GM12878 (cell line): Measurements from ENCODE around the gene IL5. TPM values are rescaled to one million over a fixed set of nuclear protein-coding genes. Genes with fewer than 3 reads are reported as not detected.

Experiments
- ATAC-seq: fragments of 200-7000 bp; cut with Tn5 transposase; 3 replicates; pipeline ENCODE4 v1.9.1; 2020; ENCODE audit warnings: mild to moderate bottlenecking, moderate library complexity
- BruUV-seq: library from RNA; stranded (reverse); fragments of 400-500 nt; replicated peaks from 2 replicates; lab custom pipeline; 2021; lab: Mats Ljungman, UMichigan
- CTCF ChIA-PET: fragments of 300-600 bp; sonication (Branson Sonifier 250); formaldehyde crosslinking; extraction: SDS; loops from one replicate; lab custom pipeline; 2021; ENCODE audit warnings: inconsistent platforms; lab: Yijun Ruan, JAX
- POLR2A ChIA-PET: fragments of 350-600 bp; formaldehyde crosslinking; extraction: SDS; loops from one replicate; lab custom pipeline; 2021; ENCODE audit warnings: inconsistent platforms; lab: Charles Lee
- RAD21 ChIA-PET: fragments of 300-600 bp; sonication (Branson Sonifier 250); formaldehyde crosslinking; loops from one replicate; lab custom pipeline; 2023; ENCODE audit warnings: antibody characterized with exemption; ENCODE audit not compliant: unreplicated experiment; lab: Charles Lee
- SMC1A ChIA-PET: fragments of 300-600 bp; sonication (Branson Sonifier 250); formaldehyde crosslinking; loops from one replicate; lab custom pipeline; 2023; ENCODE audit not compliant: unreplicated experiment, uncharacterized antibody; lab: Charles Lee
- DNase-seq: peaks from one replicate; pipeline ENCODE4 v3.0.0-alpha.2; 2011; ENCODE audit warnings: low read depth, low spot score
- FAIRE-seq: peaks from 3 replicates; lab custom pipeline; 2011; peaks lifted over from hg19 to GRCh38; lab: Jason Lieb, UNC
- H2AFZ ChIP-seq: 2 replicates; pipeline ENCODE4 v1.6.0; 2011; ENCODE audit warnings: low read depth, low read length, control low read depth; ENCODE audit not compliant: control insufficient read depth
- H3K27ac ChIP-seq: 2 replicates; pipeline ENCODE4 v1.5.1; 2011; ENCODE audit warnings: control low read depth; ENCODE audit not compliant: control insufficient read depth, insufficient read depth
- H3K27me3 ChIP-seq, 2 experiments: replicated peaks in 1 of 2; 2 replicates each; pipeline versions ENCODE4 v1.6.0 to v1.6.1; 2011; ENCODE audit warnings: low read length in 1 of 2; ENCODE audit not compliant: control insufficient read depth in 2 of 2, insufficient read depth in 2 of 2
- H3K36me3 ChIP-seq, 2 experiments: 2 replicates each; pipeline ENCODE4 v1.5.1; 2011; ENCODE audit warnings: low read length in 1 of 2; ENCODE audit not compliant: control insufficient read depth in 2 of 2, insufficient read depth in 2 of 2
- H3K4me1 ChIP-seq: 2 replicates; pipeline ENCODE4 v1.6.1; 2011; ENCODE audit warnings: mild to moderate bottlenecking, low read length, moderate library complexity, mixed read lengths; ENCODE audit not compliant: control insufficient read depth, insufficient read depth
- H3K4me2 ChIP-seq: 2 replicates; pipeline ENCODE4 v1.6.0; 2011; ENCODE audit warnings: control low read depth; ENCODE audit not compliant: control insufficient read depth, insufficient read depth
- H3K4me3 ChIP-seq: fragments of 200-600 bp; sonication (generic); 2 replicates; pipeline ENCODE4 v1.5.1; 2016
- H3K79me2 ChIP-seq: 2 replicates; pipeline ENCODE4 v1.6.0; 2011; ENCODE audit warnings: low read length; ENCODE audit not compliant: control insufficient read depth, insufficient read depth
- H3K9ac ChIP-seq: 2 replicates; pipeline ENCODE4 v1.8.0; 2011; ENCODE audit warnings: low read length, control low read depth, mixed read lengths; ENCODE audit not compliant: control insufficient read depth, insufficient read depth
- H3K9me3 ChIP-seq: replicated peaks from 3 replicates; pipeline ENCODE4 v1.5.1; 2011; ENCODE audit warnings: mild to moderate bottlenecking, low read length; ENCODE audit not compliant: control insufficient read depth, insufficient read depth
- H4K20me1 ChIP-seq: 2 replicates; pipeline ENCODE4 v1.6.0; 2011; ENCODE audit not compliant: control insufficient read depth, insufficient read depth
- ATF7 ChIP-seq: fragments of 450-650 bp; IDR thresholded peaks from 2 replicates; pipeline ENCODE4 v1.6.1; 2016; ENCODE audit warnings: low read depth, mild to moderate bottlenecking
- BCLAF1 ChIP-seq: fragments of 450-650 bp; IDR thresholded peaks from 2 replicates; pipeline ENCODE4 v1.6.1; 2017; ENCODE audit warnings: antibody characterized with exemption, mild to moderate bottlenecking, moderate library complexity
- BMI1 ChIP-seq: fragments of 450-650 bp; IDR thresholded peaks from 2 replicates; pipeline ENCODE4 v1.6.1; 2016; ENCODE audit warnings: mild to moderate bottlenecking, moderate library complexity, borderline replicate concordance
- DPF2 ChIP-seq: fragments of 450-650 bp; IDR thresholded peaks from 2 replicates; pipeline ENCODE4 v1.6.1; 2017; ENCODE audit warnings: mild to moderate bottlenecking
- MLLT1 ChIP-seq: fragments of 450-650 bp; IDR thresholded peaks from 2 replicates; pipeline ENCODE4 v1.6.1; 2016; ENCODE audit warnings: mild to moderate bottlenecking
- MTA2 ChIP-seq: fragments of 450-650 bp; IDR thresholded peaks from 2 replicates; pipeline ENCODE4 v1.6.1; 2016; ENCODE audit warnings: low read depth, mild to moderate bottlenecking, moderate library complexity
- ZBED1 ChIP-seq: IDR thresholded peaks from 2 replicates; pipeline ENCODE4 v1.6.1; 2016; ENCODE audit warnings: borderline replicate concordance
- ZBTB33 ChIP-seq: fragments of 450-650 bp; IDR thresholded peaks from 2 replicates; pipeline ENCODE4 v1.6.1; 2017; ENCODE audit warnings: mild to moderate bottlenecking
- ZNF274 ChIP-seq: IDR thresholded peaks from one replicate; pipeline ENCODE4 v1.8.0; 2011; ENCODE audit not compliant: insufficient read length, insufficient read depth
- WGBS: methylation state at CpG from one replicate; pipeline ENCODE4 v1.1.6; 2016; ENCODE audit warnings: low lambda C conversion rate; ENCODE audit not compliant: insufficient replicate concordance, insufficient coverage; ENCODE audit errors: missing lambda C conversion rate; 5-methylcytosine and 5-hydroxymethylcytosine counted together
- in situ Hi-C: fragments of 300-500 bp; cut with MboI; formaldehyde crosslinking; loops from 9 replicates; pipeline ENCODE4 v1.14.3; 2018; ENCODE audit warnings: mixed read lengths
- intact Hi-C: fragments of 100-400 bp; cut with micrococcal nuclease; formaldehyde crosslinking; loops from one replicate; pipeline ENCODE4 v1.14.2; 2022; ENCODE audit not compliant: unreplicated experiment
- polyA plus RNA-seq, 11 experiments: library from polyadenylated mRNA; depleted of rRNA in 4 of 11; unstranded in 6 of 11; stranded (reverse) in 5 of 11; fragments of >200 nt; fragmentation: Nextera tagmentation in 4 of 11; fragmentation: Illumina TruSeq in 1 of 11; extraction: Ambion mirVana in 4 of 11; extraction: Trizol in 1 of 11; gene quantifications; 1 replicate in 1 of 11; 2 replicates in 10 of 11; pipeline versions ENCODE4 v1.2.1 to v1.2.3, GENCODE V29; 2011 to 2016; ENCODE audit warnings: inconsistent platforms in 2 of 11, missing spikeins in 2 of 11, low read depth in 1 of 11
- total RNA-seq, 4 experiments: library from RNA; depleted of rRNA in 3 of 4; stranded (reverse); fragments of >200 nt in 3 of 4; fragmentation: Illumina TruSeq in 1 of 4; extraction: Trizol in 1 of 4; gene quantifications; 2 replicates each; pipeline versions ENCODE4 v1.2.1 to v1.2.3, GENCODE V29; 2013 to 2021

IL5 gene
- total and polyA plus RNA-seq, 10 of the 15 experiments (the other 5 are each of a cell fraction or from before 2014, with no cell fraction given), result not detected

GRCh38 chr5:132556153-132556762 lies 12.9 kb upstream of the IL5 start:
- intact Hi-C loops, result no loop called here
- H3K9ac ChIP-seq, result peak overlapping the region; percentile 97
- TSS peak; percentile 98 for BruUV-seq

More at GRCh38 chr5:132556153-132556762, 12.9 kb upstream of the IL5 start:
- 32% methylated on average over 15 of the region's 15 CpGs for WGBS
- Histone ChIP-seq H3K27ac (peak overlapping the region; percentile 96), H4K20me1 (no peaks in the 10 kb centered on the region), H3K27me3 (no peaks in the 10 kb centered on the region), H3K79me2 (peaks cover 37% of the 10 kb centered on the region), H3K9me3 (no peaks in the 10 kb centered on the region; the same call in 2 of the 3 replicates), H3K4me2 (peak overlapping the region; percentile 95), H3K36me3 (peaks cover 0 to 6% of the 10 kb centered on the region in 2 experiments; a peak in 3 of 4 replicates), H3K4me3 (peak overlapping the region; percentile 88), H2AFZ (peak overlapping the region; percentile 95), H3K4me1 (no peaks in the 10 kb centered on the region; the same call in 1 of the 2 replicates)
- in situ Hi-C loops, result no loop called here
- POLR2A ChIA-PET, result interaction anchor here (0.5 to 1.3 kb wide), 5 partner anchors 30 to 191 kb away, joined by 3 to 4 read pairs (median 3); partner anchors contain the start of gene CCNI2
- ATAC-seq (peak; percentile 14), FAIRE-seq (no peak), DNase-seq (no peak)
- CTCF ChIA-PET, result interaction anchor here (3.7 kb wide), 1 partner anchor 29 kb away, joined by 18 read pairs; no protein-coding TSS in a partner anchor
- RAD21 ChIA-PET, result interaction anchor here (1.0 to 1.8 kb wide), 4 partner anchors 105 to 264 kb away, joined by 4 to 7 read pairs (median 4); no protein-coding TSS in a partner anchor
- TF ChIP-seq BMI1 (no peak), BCLAF1 (no peak), MTA2 (no peak), ZBED1 (peak; percentile 8; the same call in 1 of the 2 replicates), DPF2 (no peak), MLLT1 (peak; percentile 68; the same call in 1 of the 2 replicates), ATF7 (peak; percentile 75), ZBTB33 (peak; percentile 2; the same call in 1 of the 2 replicates), ZNF274 (no peak)
- SMC1A ChIA-PET, result interaction anchor here (0.8 kb wide), 1 partner anchor 29 kb away, joined by 6 read pairs; no protein-coding TSS in a partner anchor
